T-helper 1 cell treated with Interleukin-12 subunit alpha and Interleukin-12 subunit beta and Interleukin-4 antibody, amounts not matched to agents 30 ng/mL and 1 ng/mL, for 36 hours (primary cell): ENCODE measurements around the gene GRAMD2B. TPM values are rescaled to one million over a fixed set of nuclear protein-coding genes. Genes with fewer than 3 reads are reported as not detected.

ENCODE experiments used
- intact Hi-C: fragments of 100-400 bp; cut with micrococcal nuclease; formaldehyde crosslinking; loops from one replicate; pipeline ENCODE4 v1.15.1; 2024
- total RNA-seq: library from RNA; stranded (reverse); gene quantifications from 2 replicates; pipeline ENCODE4 v1.2.3, GENCODE V29; 2022

The GRAMD2B gene
- total RNA-seq, 1 donor from 2014 or later: 4.5 TPM

- intact Hi-C loops: no loop called here
These were observed 112.8 kb downstream of the GRAMD2B start for GRCh38 chr5:126535856-126536545.

GRCh38 chr5:126536874-126537273 is 113.7 kb downstream of the GRAMD2B start:
- intact Hi-C loops: no loop called here

GRCh38 chr5:126538579-126538978 is 115.4 kb downstream of the GRAMD2B start:
- intact Hi-C loops: no loop called here

- intact Hi-C loops: no loop called here
These were observed 117.4 kb downstream of the GRAMD2B start for GRCh38 chr5:126540631-126541030.

- intact Hi-C loops: no loop called here
These were observed 119.2 kb downstream of the GRAMD2B start for GRCh38 chr5:126542441-126542840.

- intact Hi-C loops: no loop called here
These were observed 119.8 kb downstream of the GRAMD2B start for GRCh38 chr5:126543009-126543408.

GRCh38 chr5:126543660-126544059 is 120.5 kb downstream of the GRAMD2B start:
- intact Hi-C loops: loop anchor here (1.0 kb wide), 3 partner anchors 58 to 950 kb away; no protein-coding TSS in a partner anchor

Other genes starting within 250 kb of the GRAMD2B start
- gene ALDH7A1, start 171.8 kb downstream of the GRAMD2B start, total RNA-seq: 0.32 and 0.66 TPM in 2 replicates
- gene PHAX, start 177.5 kb downstream of the GRAMD2B start, total RNA-seq: 38.5 and 40.0 TPM in 2 replicates